GM15510 (cell line): ENCODE results near the gene KMT5C.

Source experiments
- POLR2A ChIP-seq: IDR thresholded peaks from 3 replicates; pipeline ENCODE4 v1.6.1; 2011; ENCODE audit warnings: borderline replicate concordance; ENCODE audit not compliant: insufficient read length; ENCODE audit errors: extremely low read depth

The KMT5C gene

GRCh38 chr19:55383279-55384130 is 43.8 kb downstream of the KMT5C start:
- TF ChIP-seq POLR2A = peak; percentile 35

GRCh38 chr19:55384131-55384919 is 44.6 kb downstream of the KMT5C start, which contains the start of gene TMEM238:
Gene TMEM238, minus strand, starts transcription at chr19:55384292. Its CDS starts 33 bp downstream, at chr19:55384259.
- TF ChIP-seq POLR2A = no peak

DNA sequence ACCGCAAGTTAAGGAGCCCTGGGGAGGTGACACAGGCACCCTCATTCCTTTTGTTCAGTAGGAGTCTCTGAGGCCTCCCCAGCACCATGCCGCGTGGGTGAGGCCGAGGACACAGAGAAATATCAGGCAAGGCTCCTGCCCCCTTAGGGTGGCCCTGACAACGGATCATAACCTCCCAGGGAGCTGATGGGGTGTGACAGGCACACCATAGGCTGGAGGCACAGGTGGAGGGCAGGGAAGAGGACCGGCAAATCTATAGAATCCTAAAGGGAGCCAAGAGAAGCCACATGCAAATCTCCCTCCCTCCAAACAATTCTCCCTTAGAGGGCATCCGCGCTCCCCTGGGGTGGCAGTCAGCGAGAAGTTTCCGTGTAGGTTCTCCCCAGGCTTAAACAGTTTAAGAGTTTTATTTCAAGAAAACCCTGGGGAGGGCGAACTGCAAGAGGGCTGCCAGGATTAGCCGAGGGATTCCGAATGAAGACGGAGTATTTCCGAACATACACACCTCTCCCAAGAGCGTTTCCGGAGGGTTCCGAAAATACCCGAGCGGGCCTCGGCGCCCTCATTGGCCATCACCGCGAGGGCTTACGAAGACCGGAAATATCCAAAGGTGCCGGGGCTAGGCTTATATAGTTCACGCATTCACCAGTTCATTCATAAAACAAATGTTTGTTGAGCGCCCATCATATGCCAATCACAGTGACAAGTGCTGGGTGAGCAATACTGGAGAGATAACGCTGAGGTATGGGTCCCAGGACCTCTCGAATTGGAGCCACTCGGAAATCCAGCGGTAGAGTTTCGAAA is 45.4 kb downstream of the KMT5C start:
- TF ChIP-seq POLR2A = no peak

GRCh38 chr19:55385724-55386492 is 46.2 kb downstream of the KMT5C start, which contains the start of gene RPL28:
Gene RPL28, plus strand, starts transcription at chr19:55385932. Its CDS starts 426 bp downstream, at chr19:55386358.
- peak; percentile 100 for TF ChIP-seq POLR2A

- no peak for TF ChIP-seq POLR2A
Measured at GRCh38 chr19:55386493-55386971, 46.9 kb downstream of the KMT5C start.

DNA sequence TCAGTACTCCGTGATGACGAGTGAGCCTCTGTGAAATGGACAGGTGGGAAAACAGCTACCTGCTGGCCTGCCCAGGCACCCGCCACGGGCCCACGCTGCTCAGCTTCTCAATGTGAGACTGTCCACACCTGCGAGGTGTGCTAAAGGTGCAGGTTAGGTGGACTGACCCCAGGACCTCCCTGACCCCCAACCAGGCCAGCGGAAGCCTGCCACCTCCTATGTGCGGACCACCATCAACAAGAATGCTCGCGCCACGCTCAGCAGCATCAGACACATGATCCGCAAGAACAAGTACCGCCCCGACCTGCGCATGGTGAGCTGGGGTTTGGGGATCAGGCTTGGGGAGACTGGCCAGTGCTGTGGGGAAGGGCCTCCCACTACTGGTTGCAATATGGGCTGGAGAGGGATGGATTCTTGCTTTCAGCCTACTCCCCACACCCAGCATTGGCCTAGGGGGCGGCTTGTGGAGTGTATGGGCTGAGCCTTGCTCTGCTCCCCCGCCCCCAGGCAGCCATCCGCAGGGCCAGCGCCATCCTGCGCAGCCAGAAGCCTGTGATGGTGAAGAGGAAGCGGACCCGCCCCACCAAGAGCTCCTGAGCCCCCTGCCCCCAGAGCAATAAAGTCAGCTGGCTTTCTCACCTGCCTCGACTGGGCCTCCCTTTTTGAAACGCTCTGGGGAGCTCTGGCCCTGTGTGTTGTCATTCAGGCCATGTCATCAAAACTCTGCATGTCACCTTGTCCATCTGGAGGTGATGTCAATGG is 48.2 kb downstream of the KMT5C start:
- no peak for TF ChIP-seq POLR2A

GRCh38 chr19:55389386-55390317 is 50.0 kb downstream of the KMT5C start:
- peak; percentile 7 for TF ChIP-seq POLR2A

DNA sequence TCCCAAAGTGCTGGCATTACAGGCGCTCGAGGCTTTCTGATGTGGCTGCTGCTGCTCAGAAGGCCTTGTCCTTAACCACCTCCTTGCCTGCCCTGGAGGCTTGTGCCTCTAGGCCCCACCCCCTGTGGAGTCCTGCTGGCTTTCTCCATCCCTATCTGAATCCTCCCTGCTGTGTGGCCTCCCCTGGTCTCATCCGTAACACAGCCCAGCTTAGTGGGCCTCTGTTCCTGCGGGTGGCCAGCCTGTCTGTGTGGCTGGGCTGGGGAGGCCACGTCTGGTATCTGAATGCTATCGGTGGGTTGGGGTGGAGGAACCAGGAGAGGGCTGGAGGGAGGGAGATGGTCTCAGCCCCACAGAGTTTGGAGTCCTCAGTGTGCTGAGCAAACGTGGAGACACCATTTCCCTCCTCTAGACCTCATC is 50.8 kb downstream of the KMT5C start:
- TF ChIP-seq POLR2A = peak; percentile 10

DNA sequence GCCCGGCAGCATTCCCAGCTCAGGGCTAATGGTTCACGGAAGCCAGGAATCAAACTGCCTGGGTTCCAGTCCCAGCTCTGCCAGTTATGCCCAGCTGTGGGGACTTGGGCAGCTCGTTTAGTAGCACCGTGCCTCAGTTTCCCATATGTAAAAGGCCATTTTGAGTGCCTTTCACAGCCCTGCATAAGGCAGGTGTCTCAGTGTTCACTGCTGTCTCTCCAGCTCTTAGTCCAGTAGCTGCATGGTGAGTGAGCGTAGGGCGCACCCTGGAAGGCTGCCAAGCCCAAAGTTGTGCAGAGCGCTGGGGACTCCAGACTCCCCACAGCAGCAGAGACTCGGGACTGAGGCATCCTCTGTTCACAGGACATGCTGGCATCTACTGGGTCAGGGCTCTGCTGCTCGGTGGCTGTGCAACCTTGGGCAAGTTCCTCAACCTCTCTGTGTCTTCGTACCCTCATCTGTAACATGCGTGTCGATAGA is 51.6 kb downstream of the KMT5C start:
- no peak for TF ChIP-seq POLR2A

DNA sequence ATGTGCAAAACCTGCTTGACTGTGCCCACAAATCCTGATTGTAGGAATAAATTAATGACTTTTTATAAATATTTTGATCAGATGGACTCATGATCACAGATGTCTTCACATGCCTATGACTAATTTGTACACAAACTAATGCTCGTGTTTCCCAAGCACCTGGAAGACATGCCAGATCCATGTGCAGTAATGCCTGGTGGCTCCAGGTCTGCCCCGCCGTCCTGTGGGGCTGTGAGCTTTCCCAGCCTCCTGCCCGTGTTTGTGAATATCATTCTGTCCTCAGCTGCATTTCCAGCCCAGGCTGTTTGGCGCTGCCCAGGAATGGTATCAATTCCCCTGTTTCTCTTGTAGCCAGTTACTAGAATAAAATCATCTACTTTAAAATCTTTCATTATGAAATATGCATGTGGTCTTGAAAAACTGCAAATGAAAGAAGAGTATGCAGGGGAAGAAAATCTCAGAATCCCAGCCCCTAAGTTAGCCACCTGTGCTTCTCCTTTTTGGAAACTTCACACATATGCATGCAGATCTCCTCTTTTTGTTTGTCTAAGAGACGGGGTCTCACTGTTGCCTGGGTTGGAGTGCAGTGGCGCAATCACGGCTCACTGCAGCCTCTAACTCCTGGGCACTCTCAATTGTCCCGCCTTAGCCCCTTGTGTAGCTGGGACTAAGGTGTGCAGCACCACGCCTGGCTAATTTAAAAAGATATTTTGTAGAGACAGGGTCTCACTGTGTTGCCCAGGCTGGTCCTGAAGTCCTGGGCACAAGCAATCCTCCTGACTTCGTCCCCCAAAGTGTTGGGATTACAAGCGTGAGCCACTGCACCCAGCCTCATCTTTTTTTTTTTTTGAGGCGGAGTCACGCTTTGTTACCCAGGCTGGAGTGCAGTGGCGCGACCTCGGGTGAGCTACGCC is 52.3 kb downstream of the KMT5C start:
- no peak for TF ChIP-seq POLR2A
